Kidney (tissue), 14 donors: Measurements from ENCODE around the gene SHROOM1. TPM values are rescaled to one million over a fixed set of nuclear protein-coding genes. Genes with fewer than 3 reads are reported as not detected.
A peak's percentile ranks its signal among the peaks of the same experiment; 100 is the strongest.

Experiments used
- DNase-seq, 5 donors: peaks; one replicate each; pipeline ENCODE4 v3.0.0-alpha.2; 2013 to 2020
- FAIRE-seq: peaks from 2 replicates; lab custom pipeline; 2012; peaks lifted over from hg19 to GRCh38; lab: Jason Lieb, UNC
- H3K27ac ChIP-seq, 2 donors: one replicate each; pipeline ENCODE4 v1.7.0; 2013; ENCODE audit warnings: low read depth in 2 of 2, low read length in 2 of 2, inconsistent platforms in 1 of 2
- H3K27me3 ChIP-seq: one replicate; pipeline ENCODE4 v1.7.1; 2013; ENCODE audit warnings: low read length, inconsistent platforms; ENCODE audit not compliant: control insufficient read depth, insufficient read depth
- H3K36me3 ChIP-seq, 3 donors: one replicate each; pipeline versions ENCODE4 v1.7.0 to v1.7.1; 2013; ENCODE audit warnings: low read length in 3 of 3, control low read depth in 1 of 3, inconsistent platforms in 1 of 3; ENCODE audit not compliant: insufficient read depth in 3 of 3, control insufficient read depth in 2 of 3
- H3K4me1 ChIP-seq, 3 donors: one replicate each; pipeline versions ENCODE4 v1.7.0 to v1.7.1; 2013; ENCODE audit warnings: low read length in 3 of 3, inconsistent platforms in 1 of 3, low read depth in 1 of 3; ENCODE audit not compliant: control insufficient read depth in 2 of 3, insufficient read depth in 2 of 3
- H3K4me3 ChIP-seq, 3 donors: one replicate each; pipeline versions ENCODE4 v1.7.0 to v1.8.1; 2013; ENCODE audit warnings: low read length in 3 of 3, control low read depth in 1 of 3, inconsistent platforms in 1 of 3
- H3K9ac ChIP-seq, 3 donors: one replicate each; pipeline versions ENCODE4 v1.7.0 to v1.7.1; 2013; ENCODE audit warnings: low read length in 3 of 3, control low read depth in 1 of 3, inconsistent platforms in 1 of 3
- H3K9me3 ChIP-seq, 3 donors: one replicate each; pipeline versions ENCODE4 v1.7.0 to v1.7.1; 2013; ENCODE audit warnings: low read length in 3 of 3, control low read depth in 1 of 3, inconsistent platforms in 1 of 3; ENCODE audit not compliant: control insufficient read depth in 2 of 3, insufficient read depth in 1 of 3
- intact Hi-C: fragments of 100-400 bp; cut with DNase I; formaldehyde crosslinking; loops from one replicate; pipeline ENCODE4 v1.11.1; 2022
- polyA plus RNA-seq: library from polyadenylated mRNA; stranded (reverse); fragments of 350-450 nt; fragmentation: Illumina TruSeq; extraction: RNeasy Lipid Tissue Mini Kit (QIAGEN cat#74804); gene quantifications from one replicate; pipeline ENCODE4 v1.2.3, GENCODE V29; 2014; ENCODE audit warnings: low read depth, low replicate concordance; ENCODE audit not compliant: insufficient read depth
- total RNA-seq: library from RNA; stranded (reverse); fragmentation: NEBNext Ultra II Directional; extraction: Animal tissue kit (Norgen Biotek cat#: 25700); gene quantifications from one replicate; pipeline ENCODE4 v1.2.1, GENCODE V29; 2021
- TF ChIP-seq, protein P1 (sequence below): IDR thresholded peaks from 3 replicates; pipeline ENCODE4 v1.5.1; 2012; ENCODE audit warnings: mild to moderate bottlenecking, moderate library complexity, borderline replicate concordance; ENCODE audit not compliant: insufficient read depth; ENCODE audit errors: extremely low read depth
- donor health status: control.
- donor health status: control.
- donor health status: control.
- donor health status: control.
- donor health status: control.
- donor health status: DM: yes; HTN: yes; CAD: no.
- donor health status: Normal renal cell carcinoma (clear cell type).

The SHROOM1 gene
- total and polyA plus RNA-seq, 2 donors from 2014 or later = 7.8 to 13.4 TPM

DNA sequence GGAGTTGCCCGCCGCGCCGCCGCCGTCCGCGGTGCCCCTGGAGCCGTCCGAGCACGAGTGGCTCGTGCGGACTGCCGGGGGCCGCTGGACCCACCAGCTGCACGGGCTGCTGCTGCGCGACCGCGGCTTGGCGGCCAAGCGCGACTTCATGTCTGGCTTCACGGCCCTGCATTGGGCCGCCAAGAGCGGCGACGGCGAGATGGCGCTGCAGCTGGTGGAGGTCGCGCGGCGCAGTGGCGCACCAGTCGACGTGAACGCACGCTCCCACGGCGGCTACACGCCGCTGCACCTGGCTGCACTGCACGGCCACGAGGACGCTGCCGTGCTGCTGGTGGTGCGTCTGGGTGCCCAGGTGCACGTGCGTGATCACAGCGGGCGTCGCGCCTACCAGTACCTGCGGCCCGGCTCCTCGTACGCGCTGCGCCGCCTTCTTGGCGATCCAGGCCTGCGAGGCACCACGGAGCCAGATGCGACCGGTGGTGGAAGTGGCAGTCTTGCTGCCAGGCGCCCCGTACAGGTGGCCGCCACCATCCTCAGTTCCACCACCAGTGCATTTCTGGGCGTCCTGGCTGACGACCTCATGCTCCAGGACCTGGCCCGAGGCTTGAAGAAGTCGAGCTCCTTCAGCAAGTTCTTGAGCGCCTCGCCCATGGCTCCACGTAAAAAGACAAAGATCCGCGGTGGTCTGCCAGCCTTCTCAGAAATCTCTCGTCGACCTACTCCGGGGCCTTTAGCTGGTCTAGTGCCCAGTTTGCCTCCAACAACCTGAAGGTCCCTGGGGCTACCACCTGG, 15.7 kb downstream of the SHROOM1 start:
- DNase-seq (peak in 2 of 5 donors; percentile 60 to 73), FAIRE-seq (no peak)
- Histone ChIP-seq H3K27me3 (peaks cover 13% of the 10 kb centered on the region), H3K27ac (no peak overlapping the region), H3K4me3 (no peak overlapping the region), H3K9ac (no peak overlapping the region), H3K9me3 (no peaks in the 10 kb centered on the region), H3K36me3 (no peaks in the 10 kb centered on the region), H3K4me1 (peaks cover 0 to 2% (median 0%) of the 10 kb centered on the region in 3 donors)
- intact Hi-C loops = no loop called here
- TF ChIP-seq, protein P1, sequence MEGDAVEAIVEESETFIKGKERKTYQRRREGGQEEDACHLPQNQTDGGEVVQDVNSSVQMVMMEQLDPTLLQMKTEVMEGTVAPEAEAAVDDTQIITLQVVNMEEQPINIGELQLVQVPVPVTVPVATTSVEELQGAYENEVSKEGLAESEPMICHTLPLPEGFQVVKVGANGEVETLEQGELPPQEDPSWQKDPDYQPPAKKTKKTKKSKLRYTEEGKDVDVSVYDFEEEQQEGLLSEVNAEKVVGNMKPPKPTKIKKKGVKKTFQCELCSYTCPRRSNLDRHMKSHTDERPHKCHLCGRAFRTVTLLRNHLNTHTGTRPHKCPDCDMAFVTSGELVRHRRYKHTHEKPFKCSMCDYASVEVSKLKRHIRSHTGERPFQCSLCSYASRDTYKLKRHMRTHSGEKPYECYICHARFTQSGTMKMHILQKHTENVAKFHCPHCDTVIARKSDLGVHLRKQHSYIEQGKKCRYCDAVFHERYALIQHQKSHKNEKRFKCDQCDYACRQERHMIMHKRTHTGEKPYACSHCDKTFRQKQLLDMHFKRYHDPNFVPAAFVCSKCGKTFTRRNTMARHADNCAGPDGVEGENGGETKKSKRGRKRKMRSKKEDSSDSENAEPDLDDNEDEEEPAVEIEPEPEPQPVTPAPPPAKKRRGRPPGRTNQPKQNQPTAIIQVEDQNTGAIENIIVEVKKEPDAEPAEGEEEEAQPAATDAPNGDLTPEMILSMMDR = no peak

DNA sequence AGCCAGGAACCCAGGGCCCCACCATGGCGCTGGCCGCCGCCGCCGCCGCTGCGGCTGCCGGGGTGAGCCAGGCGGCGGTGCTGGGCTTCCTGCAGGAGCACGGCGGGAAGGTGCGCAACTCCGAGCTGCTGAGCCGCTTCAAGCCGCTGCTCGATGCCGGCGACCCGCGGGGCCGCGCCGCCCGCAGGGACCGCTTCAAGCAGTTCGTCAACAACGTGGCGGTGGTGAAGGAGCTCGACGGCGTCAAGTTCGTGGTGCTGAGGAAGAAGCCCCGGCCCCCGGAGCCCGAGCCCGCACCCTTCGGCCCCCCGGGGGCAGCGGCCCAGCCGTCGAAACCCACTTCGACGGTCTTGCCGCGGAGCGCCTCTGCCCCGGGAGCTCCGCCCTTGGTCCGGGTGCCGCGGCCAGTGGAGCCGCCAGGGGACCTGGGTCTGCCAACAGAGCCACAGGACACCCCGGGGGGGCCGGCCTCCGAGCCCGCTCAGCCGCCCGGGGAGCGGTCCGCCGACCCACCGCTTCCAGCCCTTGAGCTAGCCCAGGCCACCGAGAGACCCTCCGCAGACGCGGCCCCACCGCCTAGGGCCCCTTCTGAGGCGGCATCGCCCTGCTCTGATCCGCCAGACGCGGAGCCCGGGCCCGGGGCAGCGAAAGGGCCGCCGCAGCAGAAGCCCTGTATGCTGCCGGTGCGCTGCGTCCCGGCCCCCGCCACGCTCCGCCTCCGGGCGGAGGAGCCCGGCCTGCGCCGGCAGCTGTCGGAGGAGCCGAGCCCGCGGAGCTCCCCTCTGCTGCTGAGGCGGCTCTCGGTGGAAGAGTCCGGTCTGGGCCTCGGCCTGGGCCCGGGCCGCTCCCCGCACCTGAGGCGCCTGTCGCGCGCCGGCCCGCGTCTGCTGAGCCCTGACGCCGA, 16.6 kb downstream of the SHROOM1 start:
- no peak for FAIRE-seq

DNA sequence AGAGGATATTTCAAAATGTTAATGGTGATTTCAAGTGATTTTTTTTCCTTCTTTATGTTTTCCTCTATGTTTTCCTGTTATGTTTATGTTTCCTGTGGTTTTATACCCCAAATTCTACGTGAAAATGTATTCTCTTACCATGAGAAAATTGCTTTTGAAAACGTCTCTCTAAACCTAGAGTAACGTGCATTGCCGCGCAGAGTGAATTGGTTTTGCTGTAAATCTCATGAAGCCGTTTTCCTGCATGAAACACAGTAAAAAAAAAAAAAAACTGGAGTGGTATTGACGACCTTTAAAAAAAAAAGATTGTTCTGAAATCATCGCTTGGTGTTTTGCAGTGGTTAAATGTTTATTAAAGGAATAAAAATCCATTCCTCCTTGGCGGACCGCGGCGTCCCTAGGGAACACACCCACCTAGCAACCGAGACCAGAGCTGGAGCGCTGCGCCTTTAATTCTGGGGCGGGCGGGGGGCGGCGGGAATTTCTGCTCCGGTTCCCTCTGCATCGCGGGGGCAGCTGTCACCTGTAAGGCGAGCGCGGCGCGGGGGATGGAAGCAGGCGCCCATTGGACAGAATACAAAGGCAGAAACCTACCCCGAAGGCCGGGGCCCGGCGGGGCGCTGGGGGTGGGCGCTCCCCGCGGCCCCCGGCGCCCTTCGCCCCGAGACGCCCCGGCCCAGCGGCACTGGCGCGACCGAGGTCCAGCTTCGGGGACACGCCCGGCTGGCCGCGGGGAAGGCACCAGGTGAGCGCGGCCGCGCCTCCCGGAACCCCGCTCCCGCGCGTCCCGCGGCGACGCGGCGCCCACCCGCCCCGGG, 17.5 kb downstream of the SHROOM1 start, which contains the start of gene SOWAHA:
SOWAHA (plus strand) TSS at position 522 of the 818 bp plus-strand sequence. CDS start 320 bp downstream, outside the sequence.
- H3K27ac ChIP-seq = peak within 1 kb of the TSS; percentile 32 to 76
- H3K27me3 ChIP-seq = peaks cover 13% of the 10 kb centered on the region
- no peaks in the 10 kb centered on the region for H3K9me3 ChIP-seq
- peaks cover 0 to 2% (median 0%) of the 10 kb centered on the region in 3 donors for H3K4me1 ChIP-seq
- H3K4me3 ChIP-seq = peak within 1 kb of the TSS in 2 of 3 donors; percentile 19 to 56
- FAIRE-seq (no peak), DNase-seq (peak; percentile 63 to 80 (median 79))
- TF ChIP-seq, protein P1 = no peak
- peak within 1 kb of the TSS in 2 of 3 donors; percentile 15 to 34 for H3K9ac ChIP-seq
- intact Hi-C loops = no loop called here
- H3K36me3 ChIP-seq = no peaks in the 10 kb centered on the region

More for the DNA sequence above, 16.6 kb downstream of the SHROOM1 start:
- Histone ChIP-seq H3K9me3 (no peaks in the 10 kb centered on the region), H3K4me1 (peaks cover 0 to 2% (median 0%) of the 10 kb centered on the region in 3 donors), H3K36me3 (no peaks in the 10 kb centered on the region), H3K9ac (peak overlapping the region in 1 of 3 donors; percentile 34), H3K27me3 (peaks cover 13% of the 10 kb centered on the region), H3K27ac (peak overlapping the region; percentile 32 to 76), H3K4me3 (peak overlapping the region in 1 of 3 donors; percentile 56)
- DNase-seq = peak; percentile 53 to 78 (median 58)
- intact Hi-C loops = no loop called here
- TF ChIP-seq, protein P1 = no peak
